ENCODE measurements around the gene CIBAR2. TPM values are rescaled to one million over a fixed set of nuclear protein-coding genes. Genes with fewer than 3 reads are reported as not detected.
A peak's percentile ranks its signal among the peaks of the same experiment; 100 is the strongest.

The CIBAR2 gene
- total RNA-seq, 1 donor, result not detected

DNA sequence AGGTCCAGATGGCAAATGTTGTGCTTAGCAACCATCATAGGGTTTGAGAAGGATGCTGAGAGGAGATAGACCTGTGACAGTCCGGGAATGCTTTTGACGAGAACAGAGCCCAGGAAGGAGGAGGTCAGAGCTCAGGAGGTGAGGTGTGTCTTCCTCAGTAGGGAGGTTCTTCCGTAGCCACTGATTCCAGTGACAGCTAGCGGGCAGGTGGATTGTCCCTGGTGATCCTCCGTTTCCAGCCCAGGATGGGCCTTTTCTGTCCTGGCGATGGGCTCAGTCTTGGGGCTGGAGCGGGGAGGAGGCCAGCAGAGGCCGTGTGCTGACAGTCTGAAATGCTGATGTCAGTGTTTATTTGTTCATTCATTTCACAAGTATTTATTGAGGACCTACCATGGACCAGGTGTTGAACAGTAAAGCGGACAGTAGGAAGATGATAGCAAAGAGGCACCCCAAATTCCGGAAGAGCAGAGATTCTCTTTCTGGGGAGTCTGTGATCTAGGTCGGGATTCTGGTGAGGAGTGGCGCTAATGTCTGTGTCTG lies 45.9 kb downstream of the CIBAR2 start:
- no peak for DNase-seq (ENCODE audit: low read depth)
- TF ChIP-seq, protein P1, sequence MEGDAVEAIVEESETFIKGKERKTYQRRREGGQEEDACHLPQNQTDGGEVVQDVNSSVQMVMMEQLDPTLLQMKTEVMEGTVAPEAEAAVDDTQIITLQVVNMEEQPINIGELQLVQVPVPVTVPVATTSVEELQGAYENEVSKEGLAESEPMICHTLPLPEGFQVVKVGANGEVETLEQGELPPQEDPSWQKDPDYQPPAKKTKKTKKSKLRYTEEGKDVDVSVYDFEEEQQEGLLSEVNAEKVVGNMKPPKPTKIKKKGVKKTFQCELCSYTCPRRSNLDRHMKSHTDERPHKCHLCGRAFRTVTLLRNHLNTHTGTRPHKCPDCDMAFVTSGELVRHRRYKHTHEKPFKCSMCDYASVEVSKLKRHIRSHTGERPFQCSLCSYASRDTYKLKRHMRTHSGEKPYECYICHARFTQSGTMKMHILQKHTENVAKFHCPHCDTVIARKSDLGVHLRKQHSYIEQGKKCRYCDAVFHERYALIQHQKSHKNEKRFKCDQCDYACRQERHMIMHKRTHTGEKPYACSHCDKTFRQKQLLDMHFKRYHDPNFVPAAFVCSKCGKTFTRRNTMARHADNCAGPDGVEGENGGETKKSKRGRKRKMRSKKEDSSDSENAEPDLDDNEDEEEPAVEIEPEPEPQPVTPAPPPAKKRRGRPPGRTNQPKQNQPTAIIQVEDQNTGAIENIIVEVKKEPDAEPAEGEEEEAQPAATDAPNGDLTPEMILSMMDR (IDR thresholded peaks at IDR 0.05; ENCODE audit: insufficient read depth, low read length), result no peak
- no peak overlapping the region for H3K4me3 ChIP-seq (ENCODE audit: low read depth, low read length)

DNA sequence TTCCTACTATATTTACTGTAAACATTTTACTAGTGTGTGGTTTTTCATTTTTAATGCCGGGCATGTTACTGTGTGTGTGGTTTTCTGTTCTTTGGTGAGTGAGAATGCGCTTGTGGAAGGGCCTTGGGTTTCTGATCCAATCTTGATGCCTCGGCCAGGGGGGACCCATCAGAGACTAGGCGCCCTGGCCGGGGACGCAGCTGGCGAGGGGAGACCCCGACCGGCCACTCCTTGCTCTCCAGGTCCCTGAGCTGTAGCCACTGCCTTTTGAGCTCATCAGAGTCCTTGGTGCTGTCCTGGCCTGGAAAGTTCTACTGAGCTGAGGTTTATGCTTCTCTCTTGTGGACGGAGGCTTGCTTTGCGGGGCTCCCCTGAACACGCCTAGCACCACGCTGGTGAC lies 47.2 kb downstream of the CIBAR2 start:
- H3K4me3 ChIP-seq (ENCODE audit: low read depth, low read length), result no peak overlapping the region
- no peak for DNase-seq (ENCODE audit: low read depth)
- TF ChIP-seq, protein P1 (IDR thresholded peaks at IDR 0.05; ENCODE audit: insufficient read depth, low read length), result no peak

DNA sequence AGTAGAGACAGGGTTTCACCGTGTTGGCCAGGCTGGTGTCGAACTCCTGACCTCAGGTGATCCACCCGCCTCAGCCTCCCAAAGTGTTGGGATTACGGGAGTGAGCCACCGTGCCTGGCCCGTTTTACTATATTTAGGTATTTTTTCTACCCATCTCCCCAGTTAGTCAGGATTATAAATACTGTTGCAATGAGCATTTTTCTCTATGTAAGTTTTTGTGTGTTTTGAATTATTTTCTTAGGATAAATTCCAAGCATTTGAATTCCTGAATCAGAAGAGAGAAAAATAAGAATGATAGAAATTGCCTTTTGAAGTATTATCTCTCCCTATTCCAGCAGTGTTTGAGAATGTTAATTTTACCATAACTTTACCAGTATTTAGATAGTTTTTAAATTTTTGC lies 48.1 kb downstream of the CIBAR2 start:
- TF ChIP-seq, protein P1 (IDR thresholded peaks at IDR 0.05; ENCODE audit: insufficient read depth, low read length), result no peak
- peak; percentile 30 for DNase-seq (ENCODE audit: low read depth)
- H3K4me3 ChIP-seq (ENCODE audit: low read depth, low read length), result no peak overlapping the region

DNA sequence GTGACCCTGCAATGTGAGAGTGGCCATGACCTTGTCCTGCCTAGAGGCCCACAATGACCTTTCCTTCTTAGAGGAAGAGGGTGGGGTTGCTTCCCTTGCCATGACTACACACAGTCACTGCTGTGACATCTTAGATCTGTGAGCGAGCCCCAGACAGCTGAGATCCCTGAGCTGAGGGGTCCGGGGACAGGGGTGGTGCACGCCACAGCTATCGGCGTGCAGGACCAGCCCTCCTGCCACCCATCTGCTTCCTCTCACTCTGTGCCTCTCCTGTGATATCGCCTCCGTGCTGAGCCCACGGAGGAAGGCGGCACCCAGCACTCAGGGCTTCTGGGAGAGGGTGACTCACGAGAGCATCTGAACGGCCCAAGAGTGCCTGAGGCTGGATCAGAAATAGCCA lies 49.4 kb downstream of the CIBAR2 start:
- no peak overlapping the region for H3K4me3 ChIP-seq (ENCODE audit: low read depth, low read length)
- TF ChIP-seq, protein P1 (IDR thresholded peaks at IDR 0.05; ENCODE audit: insufficient read depth, low read length), result no peak
- DNase-seq (ENCODE audit: low read depth), result no peak

DNA sequence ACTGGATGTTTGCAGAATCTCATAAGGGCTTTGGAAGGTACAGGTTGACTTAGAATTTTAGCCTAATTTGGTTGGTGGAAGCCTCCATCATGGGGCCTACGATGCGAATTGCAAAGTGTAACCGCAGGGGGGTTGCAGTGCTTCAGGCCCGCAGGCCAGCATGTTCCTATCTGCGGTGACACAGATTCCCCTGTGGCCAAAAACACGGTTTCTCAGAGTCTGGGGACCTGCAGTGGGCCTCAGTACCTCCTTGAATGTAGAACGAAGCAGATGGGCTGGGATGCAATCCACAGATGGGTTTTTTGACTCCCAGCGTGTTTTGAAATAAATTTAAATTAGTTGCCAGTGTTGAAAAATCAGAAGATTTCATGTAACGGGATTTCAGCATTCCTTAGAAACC lies 49.9 kb downstream of the CIBAR2 start:
- DNase-seq (ENCODE audit: low read depth), result no peak
- no peak overlapping the region for H3K4me3 ChIP-seq (ENCODE audit: low read depth, low read length)
- TF ChIP-seq, protein P1 (IDR thresholded peaks at IDR 0.05; ENCODE audit: insufficient read depth, low read length), result no peak

DNA sequence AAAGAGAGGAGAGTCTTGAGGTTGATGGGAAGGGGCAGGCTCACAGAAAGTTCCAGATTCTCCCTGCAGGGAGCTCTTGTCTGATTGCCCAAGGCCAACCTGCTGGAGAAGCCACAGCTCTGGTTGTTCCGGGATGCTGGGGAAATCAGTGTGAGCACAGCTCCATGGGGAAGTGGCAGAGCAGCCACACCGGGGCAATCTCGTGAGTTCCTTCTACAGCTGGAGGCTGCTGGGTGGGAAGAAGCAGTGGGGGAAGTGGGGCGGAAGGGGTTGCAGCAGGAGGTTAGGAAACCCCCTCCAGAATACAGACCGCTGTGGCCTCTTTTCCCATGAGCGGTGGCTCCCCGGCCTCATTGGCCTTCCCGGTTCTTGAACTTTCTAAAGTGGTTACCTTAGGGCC lies 50.7 kb downstream of the CIBAR2 start:
- no peak overlapping the region for H3K4me3 ChIP-seq (ENCODE audit: low read depth, low read length)
- no peak for DNase-seq (ENCODE audit: low read depth)
- TF ChIP-seq, protein P1 (IDR thresholded peaks at IDR 0.05; ENCODE audit: insufficient read depth, low read length), result no peak

DNA sequence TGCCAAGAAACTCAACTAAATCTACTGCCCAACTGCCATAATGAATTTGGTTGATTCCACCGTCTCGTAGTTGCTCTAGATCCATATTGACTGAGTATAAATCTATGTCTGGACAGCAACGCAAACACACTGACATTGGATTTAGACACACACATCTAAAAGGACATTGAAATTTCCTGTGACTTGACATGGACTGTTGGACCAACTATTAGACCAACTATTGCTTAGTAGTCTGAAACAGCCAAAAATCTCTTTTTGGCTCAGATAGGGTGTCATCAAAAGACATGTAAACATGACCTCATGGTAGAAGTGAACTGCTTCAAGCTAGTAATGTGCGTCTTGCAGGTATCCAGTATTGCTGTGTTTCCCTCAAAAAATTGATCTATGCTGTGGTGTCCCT lies 53.4 kb downstream of the CIBAR2 start:
- no peak overlapping the region for H3K4me3 ChIP-seq (ENCODE audit: low read depth, low read length)
- TF ChIP-seq, protein P1 (IDR thresholded peaks at IDR 0.05; ENCODE audit: insufficient read depth, low read length), result no peak
- no peak for DNase-seq (ENCODE audit: low read depth)
